ENCODE measurements around the gene SNX15. TPM values are rescaled to one million over a fixed set of nuclear protein-coding genes. Genes with fewer than 3 reads are reported as not detected.

The SNX15 gene
- total RNA-seq, 2 donors from 2014 or later = 23.4 to 25.2 TPM

- DNase-seq (ENCODE audit: low spot score) = no peak
- WGBS = 78% methylated on average over 11 of the region's 11 CpGs
- TF ChIP-seq POLR2A (IDR thresholded peaks at IDR 0.05) (no peak), CTCF (IDR thresholded peaks at IDR 0.05) (no peak), POLR2AphosphoS5 (IDR thresholded peaks at IDR 0.05) (no peak)
- Histone ChIP-seq H3K9me3 (no peaks in the 10 kb centered on the region), H3K27ac (no peak overlapping the region), H3K4me3 (no peak overlapping the region), H3K4me1 (replicated peaks) (peaks cover 5% of the 10 kb centered on the region), H3K27me3 (replicated peaks; ENCODE audit: insufficient read depth) (no peaks in the 10 kb centered on the region), H3K36me3 (peaks cover 13 to 14% of the 10 kb centered on the region in 2 donors)
- intact Hi-C loops (cut with DNase I) = no loop called here
These were observed 8.3 kb downstream of the SNX15 start for GRCh38 chr11:65035579-65035978.

DNA sequence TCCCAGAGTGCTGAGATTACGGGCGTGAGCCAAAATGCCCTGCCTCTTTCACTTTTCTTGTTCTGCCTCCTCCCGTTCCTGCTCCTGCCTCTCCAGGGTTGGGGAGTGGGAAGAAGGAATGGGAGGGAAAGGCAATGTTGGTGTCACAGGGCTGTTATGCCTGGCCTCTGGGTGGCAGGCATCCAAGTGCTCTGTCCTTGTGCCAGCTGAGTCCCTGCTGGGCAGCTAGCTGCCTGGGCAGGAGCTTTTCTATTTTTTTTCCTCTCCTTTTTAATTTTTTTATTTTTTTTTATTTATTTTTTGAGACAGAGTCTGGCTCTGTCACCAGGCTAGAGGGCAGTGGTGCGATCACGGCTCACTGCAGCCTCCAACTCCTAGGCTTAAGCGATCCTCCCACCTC is 9.7 kb downstream of the SNX15 start:
- DNase-seq (ENCODE audit: low spot score) = peak; percentile 36
- no peak for TF ChIP-seq CTCF (IDR thresholded peaks at IDR 0.05)
- TF ChIP-seq POLR2AphosphoS5 (IDR thresholded peaks at IDR 0.05) = no peak
- TF ChIP-seq POLR2A (IDR thresholded peaks at IDR 0.05) = no peak

GRCh38 chr11:65040520-65040846 is 13.2 kb downstream of the SNX15 start:
- intact Hi-C loops (cut with DNase I) = loop anchor here (5.0 kb wide), 1 partner anchor 42 kb away; the partner anchor contains the start of genes CDCA5 and ZFPL1
- Histone ChIP-seq H3K4me1 (replicated peaks) (peaks cover 5% of the 10 kb centered on the region), H3K36me3 (peaks cover 6% of the 10 kb centered on the region in 2 donors), H3K27ac (peak overlapping the region; percentile 88 to 95), H3K4me3 (peak overlapping the region; percentile 80 to 82), H3K9me3 (no peaks in the 10 kb centered on the region), H3K27me3 (replicated peaks; ENCODE audit: insufficient read depth) (no peaks in the 10 kb centered on the region)
- 15% methylated on average over 7 of the region's 7 CpGs for WGBS
- no peak for TF ChIP-seq POLR2AphosphoS5 (IDR thresholded peaks at IDR 0.05)
- no peak for TF ChIP-seq POLR2A (IDR thresholded peaks at IDR 0.05)
- no peak for TF ChIP-seq CTCF (IDR thresholded peaks at IDR 0.05)
- DNase-seq (ENCODE audit: low spot score) = no peak

More for the DNA sequence above, 9.7 kb downstream of the SNX15 start:
- H3K27me3 ChIP-seq (replicated peaks; ENCODE audit: insufficient read depth) = no peaks in the 10 kb centered on the region
- H3K36me3 ChIP-seq = peaks cover 13 to 14% of the 10 kb centered on the region in 2 donors
- WGBS = 71% methylated on average over 6 of the region's 6 CpGs
- H3K4me3 ChIP-seq = no peak overlapping the region
- no peak overlapping the region for H3K27ac ChIP-seq
- H3K4me1 ChIP-seq (replicated peaks) = peaks cover 5% of the 10 kb centered on the region
- H3K9me3 ChIP-seq = no peaks in the 10 kb centered on the region
- intact Hi-C loops (cut with DNase I) = no loop called here

DNA sequence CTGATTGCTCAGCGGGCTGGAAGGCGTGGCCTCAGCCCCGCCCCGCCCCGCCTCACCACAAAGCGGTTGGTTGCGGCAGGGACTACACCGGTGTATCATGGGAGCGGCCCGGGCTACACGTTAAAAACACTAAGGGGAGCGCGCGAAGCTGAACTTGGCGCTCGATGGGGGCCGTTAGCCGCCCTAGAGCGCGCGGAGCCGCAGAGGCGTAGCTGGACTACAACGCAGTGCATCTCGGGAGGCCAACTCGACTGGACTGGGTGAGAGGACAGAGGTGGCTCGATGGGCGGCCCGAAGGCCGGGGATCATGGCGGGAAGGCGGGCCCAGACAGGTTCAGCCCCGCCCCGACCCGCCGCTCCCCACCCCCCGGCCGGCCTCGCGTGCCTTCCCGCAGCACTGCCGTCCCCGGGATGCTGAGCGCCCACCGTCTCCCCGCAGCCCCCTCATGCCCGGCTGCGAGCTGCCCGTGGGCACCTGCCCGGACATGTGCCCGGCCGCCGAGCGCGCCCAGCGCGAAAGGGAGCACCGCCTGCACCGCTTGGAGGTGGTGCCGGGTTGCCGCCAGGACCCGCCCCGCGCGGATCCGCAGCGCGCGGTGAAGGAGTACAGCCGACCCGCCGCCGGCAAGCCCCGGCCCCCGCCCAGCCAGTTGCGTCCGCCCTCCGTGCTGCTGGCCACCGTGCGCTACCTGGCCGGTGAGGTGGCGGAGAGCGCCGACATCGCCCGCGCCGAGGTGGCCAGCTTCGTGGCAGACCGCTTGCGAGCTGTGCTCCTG is 13.8 kb downstream of the SNX15 start, which contains the start of gene SAC3D1:
Gene SAC3D1 (plus strand): TSS at position 364 of the 776 bp plus-strand sequence. CDS start 83 bp downstream, at position 447.
- WGBS = under 1% methylated on average over 40 of the region's 91 CpGs
- intact Hi-C loops (cut with DNase I) = loop anchor here (5.0 kb wide), 1 partner anchor 41 kb away; the partner anchor contains the start of genes CDCA5 and ZFPL1
- H3K27ac ChIP-seq = peak within 1 kb of the TSS; percentile 88 to 95
- peak in 1 of 4 experiments; percentile 6 for TF ChIP-seq CTCF (IDR thresholded peaks at IDR 0.05)
- TF ChIP-seq POLR2A (IDR thresholded peaks at IDR 0.05) = peak; percentile 49
- peak; percentile 91 for TF ChIP-seq POLR2AphosphoS5 (IDR thresholded peaks at IDR 0.05)
- H3K9me3 ChIP-seq = no peaks in the 10 kb centered on the region
- H3K36me3 ChIP-seq = peaks cover under 1 to 6% of the 10 kb centered on the region in 2 donors
- H3K4me1 ChIP-seq (replicated peaks) = peaks cover 5% of the 10 kb centered on the region
- no peaks in the 10 kb centered on the region for H3K27me3 ChIP-seq (replicated peaks; ENCODE audit: insufficient read depth)
- peak within 1 kb of the TSS; percentile 80 to 82 for H3K4me3 ChIP-seq
- peak; percentile 86 for DNase-seq (ENCODE audit: low spot score)

All from prostate gland (tissue), 2 donors.